Keratinocyte (primary cell): ENCODE measurements around the gene KIFAP3. TPM values are rescaled to one million over a fixed set of nuclear protein-coding genes. Genes with fewer than 3 reads are reported as not detected.

Experiments used
- DNase-seq: peaks from one replicate; pipeline ENCODE4 v3.0.0-alpha.2; 2011; ENCODE audit warnings: low read depth, missing footprints, low spot score
- FAIRE-seq: peaks from 2 replicates; lab custom pipeline; 2011; peaks lifted over from hg19 to GRCh38; lab: Jason Lieb, UNC
- H2AFZ ChIP-seq: 2 replicates; pipeline ENCODE4 v1.6.0; 2012; ENCODE audit warnings: low read length, control low read depth, inconsistent platforms; ENCODE audit not compliant: control insufficient read depth
- H3K27ac ChIP-seq: 2 replicates; pipeline ENCODE4 v1.5.1; 2011; ENCODE audit warnings: low read length; ENCODE audit not compliant: control insufficient read depth, insufficient read depth
- H3K27me3 ChIP-seq: 3 replicates; pipeline ENCODE4 v1.6.0; 2011; ENCODE audit warnings: low read length; ENCODE audit not compliant: control insufficient read depth, insufficient read depth; ENCODE audit errors: extremely low read depth
- H3K36me3 ChIP-seq, 2 experiments: 2 replicates in 1 of 2; 3 replicates in 1 of 2; pipeline ENCODE4 v1.5.1; 2011; ENCODE audit warnings: low read length in 2 of 2, mild to moderate bottlenecking in 1 of 2; ENCODE audit not compliant: control insufficient read depth in 2 of 2, insufficient read depth in 2 of 2; ENCODE audit errors: extremely low read depth in 1 of 2
- H3K4me1 ChIP-seq: 3 replicates; pipeline ENCODE4 v1.5.1; 2011; ENCODE audit warnings: low read length; ENCODE audit not compliant: control insufficient read depth, insufficient read depth; ENCODE audit errors: extremely low read depth
- H3K4me2 ChIP-seq: 3 replicates; pipeline ENCODE4 v1.6.0; 2011; ENCODE audit warnings: low read depth, low read length; ENCODE audit not compliant: control insufficient read depth, insufficient read depth; ENCODE audit errors: extremely low read depth
- H3K4me3 ChIP-seq, 3 experiments: fragments of 200-600 bp in 1 of 3; sonication (generic) in 1 of 3; 2 replicates in 2 of 3; 3 replicates in 1 of 3; pipeline ENCODE4 v1.5.1; 2011 to 2016; ENCODE audit warnings: low read length in 3 of 3, mild to moderate bottlenecking in 3 of 3, control low read depth in 2 of 3, inconsistent platforms in 1 of 3, low read depth in 1 of 3, mixed read lengths in 1 of 3, mixed run types in 1 of 3, moderate library complexity in 1 of 3; ENCODE audit not compliant: control insufficient read depth in 2 of 3, insufficient read depth in 2 of 3; ENCODE audit errors: extremely low read depth in 1 of 3
- H3K79me2 ChIP-seq: 2 replicates; pipeline ENCODE4 v1.6.0; 2012; ENCODE audit warnings: low read length; ENCODE audit not compliant: control insufficient read depth, insufficient read depth
- H3K9ac ChIP-seq: 3 replicates; pipeline ENCODE4 v1.6.0; 2011; ENCODE audit warnings: low read length; ENCODE audit not compliant: control insufficient read depth, insufficient read depth; ENCODE audit errors: extremely low read depth
- H3K9me1 ChIP-seq: 3 replicates; pipeline ENCODE4 v1.6.0; 2011; ENCODE audit warnings: low read length; ENCODE audit not compliant: control insufficient read depth, insufficient read depth; ENCODE audit errors: extremely low read depth
- H3K9me3 ChIP-seq: 2 replicates; pipeline ENCODE4 v1.5.1; 2012; ENCODE audit warnings: low read depth, low read length; ENCODE audit not compliant: control insufficient read depth
- H4K20me1 ChIP-seq: 3 replicates; pipeline ENCODE4 v1.6.0; 2011; ENCODE audit warnings: low read length; ENCODE audit not compliant: control insufficient read depth, insufficient read depth; ENCODE audit errors: extremely low read depth
- CTCF ChIP-seq, 3 experiments: IDR thresholded peaks in 1 of 3; conservative IDR thresholded peaks in 1 of 3; optimal IDR thresholded peaks in 1 of 3; 2 replicates in 2 of 3; 3 replicates in 1 of 3; pipeline versions ENCODE3 to v1.5.1; 2011; ENCODE audit warnings: low read length in 3 of 3, mild to moderate bottlenecking in 3 of 3, moderate library complexity in 2 of 3, control low read depth in 1 of 3, inconsistent platforms in 1 of 3; ENCODE audit not compliant: insufficient read depth in 2 of 3; ENCODE audit errors: extremely low read depth in 1 of 3
- EZH2 ChIP-seq: IDR thresholded peaks from one replicate; pipeline ENCODE4 v1.6.1; 2012; ENCODE audit warnings: inconsistent platforms, mild to moderate bottlenecking, low read length, moderate library complexity
- dilution Hi-C: fragments of 300-500 bp; cut with MboI; formaldehyde crosslinking; loops from one replicate; pipeline ENCODE4 v1.7.0; 2020; ENCODE audit warnings: low sequenced_read_pairs; ENCODE audit not compliant: extremely low pct_ligation_motif_present
- polyA plus RNA-seq, 5 experiments: library from polyadenylated mRNA; depleted of rRNA in 3 of 5; stranded (reverse) in 3 of 5; stranded (forward) in 1 of 5; unstranded in 1 of 5; fragments of >200 nt; gene quantifications; 1 replicate in 1 of 5; 2 replicates in 3 of 5; 3 replicates in 1 of 5; pipeline versions ENCODE4 v1.2.1 to v1.2.3, GENCODE V29; 2011 to 2012; ENCODE audit warnings: missing spikeins in 2 of 5, low read depth in 1 of 5, low replicate concordance in 1 of 5

Gene KIFAP3
- polyA plus RNA-seq, 1 donor (not counting 4 experiments of a cell fraction or from before 2014, with no cell fraction given): 25.2 TPM

- TF ChIP-seq EZH2: no peak
- no peaks in the 10 kb centered on the region for H3K4me1 ChIP-seq
- DNase-seq (no peak), FAIRE-seq (no peak)
- no peak overlapping the region for H3K4me3 ChIP-seq
- no peak overlapping the region for H2AFZ ChIP-seq
- no peaks in the 10 kb centered on the region for H3K9me3 ChIP-seq
- no peaks in the 10 kb centered on the region for H3K27me3 ChIP-seq
- peaks cover 2 to 10% of the 10 kb centered on the region in 2 experiments for H3K36me3 ChIP-seq
- H3K79me2 ChIP-seq: no peaks in the 10 kb centered on the region
- H4K20me1 ChIP-seq: no peaks in the 10 kb centered on the region
- H3K4me2 ChIP-seq: no peak overlapping the region
- dilution Hi-C loops: no loop called here
- H3K27ac ChIP-seq: no peak overlapping the region
- H3K9ac ChIP-seq: no peak overlapping the region
- H3K9me1 ChIP-seq: no peaks in the 10 kb centered on the region
Measured at GRCh38 chr1:169877800-169878491, 196.5 kb downstream of the KIFAP3 start.

- H3K9me1 ChIP-seq: no peaks in the 10 kb centered on the region
- H4K20me1 ChIP-seq: no peaks in the 10 kb centered on the region
- no peak for TF ChIP-seq EZH2
- no peak for TF ChIP-seq CTCF (optimal IDR thresholded peaks at IDR 0.05 in 1 of 3, IDR thresholded peaks at IDR 0.05 in 1 of 3, conservative IDR thresholded peaks at IDR 0.05 in 1 of 3; ENCODE audit: extremely low read depth in 1 of 3, insufficient read depth in 2 of 3, low read length in 3 of 3)
- DNase-seq (no peak), FAIRE-seq (no peak)
- H3K9me3 ChIP-seq: no peaks in the 10 kb centered on the region
- H3K27ac ChIP-seq: peak overlapping the region; percentile 42
- no peak overlapping the region for H3K4me3 ChIP-seq
- no peak overlapping the region for H3K9ac ChIP-seq
- no peaks in the 10 kb centered on the region for H3K4me1 ChIP-seq
- H2AFZ ChIP-seq: no peak overlapping the region
- no peak overlapping the region for H3K4me2 ChIP-seq
- peaks cover 13 to 18% of the 10 kb centered on the region in 2 experiments for H3K36me3 ChIP-seq
- dilution Hi-C loops: no loop called here
- no peaks in the 10 kb centered on the region for H3K27me3 ChIP-seq
- H3K79me2 ChIP-seq: no peaks in the 10 kb centered on the region
Measured at GRCh38 chr1:169874229-169874628, 200.3 kb downstream of the KIFAP3 start.
